HG03060 (cell line): ENCODE results near the gene SUCO.
A peak's percentile ranks its signal among the peaks of the same experiment; 100 is the strongest.
"Not testable (repeated sequence)": the region's sequence is repeated elsewhere in the genome, so short reads cannot be mapped to it uniquely, and the experiment has no call there.

ENCODE experiments used
- ATAC-seq: cut with Tn5 transposase; IDR thresholded peaks from one replicate; pipeline ENCODE4 v1.9.1; 2021; ENCODE audit warnings: low read depth, moderate number of reproducible peaks; ENCODE audit not compliant: unreplicated experiment

Gene SUCO, protein sequence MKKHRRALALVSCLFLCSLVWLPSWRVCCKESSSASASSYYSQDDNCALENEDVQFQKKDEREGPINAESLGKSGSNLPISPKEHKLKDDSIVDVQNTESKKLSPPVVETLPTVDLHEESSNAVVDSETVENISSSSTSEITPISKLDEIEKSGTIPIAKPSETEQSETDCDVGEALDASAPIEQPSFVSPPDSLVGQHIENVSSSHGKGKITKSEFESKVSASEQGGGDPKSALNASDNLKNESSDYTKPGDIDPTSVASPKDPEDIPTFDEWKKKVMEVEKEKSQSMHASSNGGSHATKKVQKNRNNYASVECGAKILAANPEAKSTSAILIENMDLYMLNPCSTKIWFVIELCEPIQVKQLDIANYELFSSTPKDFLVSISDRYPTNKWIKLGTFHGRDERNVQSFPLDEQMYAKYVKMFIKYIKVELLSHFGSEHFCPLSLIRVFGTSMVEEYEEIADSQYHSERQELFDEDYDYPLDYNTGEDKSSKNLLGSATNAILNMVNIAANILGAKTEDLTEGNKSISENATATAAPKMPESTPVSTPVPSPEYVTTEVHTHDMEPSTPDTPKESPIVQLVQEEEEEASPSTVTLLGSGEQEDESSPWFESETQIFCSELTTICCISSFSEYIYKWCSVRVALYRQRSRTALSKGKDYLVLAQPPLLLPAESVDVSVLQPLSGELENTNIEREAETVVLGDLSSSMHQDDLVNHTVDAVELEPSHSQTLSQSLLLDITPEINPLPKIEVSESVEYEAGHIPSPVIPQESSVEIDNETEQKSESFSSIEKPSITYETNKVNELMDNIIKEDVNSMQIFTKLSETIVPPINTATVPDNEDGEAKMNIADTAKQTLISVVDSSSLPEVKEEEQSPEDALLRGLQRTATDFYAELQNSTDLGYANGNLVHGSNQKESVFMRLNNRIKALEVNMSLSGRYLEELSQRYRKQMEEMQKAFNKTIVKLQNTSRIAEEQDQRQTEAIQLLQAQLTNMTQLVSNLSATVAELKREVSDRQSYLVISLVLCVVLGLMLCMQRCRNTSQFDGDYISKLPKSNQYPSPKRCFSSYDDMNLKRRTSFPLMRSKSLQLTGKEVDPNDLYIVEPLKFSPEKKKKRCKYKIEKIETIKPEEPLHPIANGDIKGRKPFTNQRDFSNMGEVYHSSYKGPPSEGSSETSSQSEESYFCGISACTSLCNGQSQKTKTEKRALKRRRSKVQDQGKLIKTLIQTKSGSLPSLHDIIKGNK (N-terminal part only)

DNA sequence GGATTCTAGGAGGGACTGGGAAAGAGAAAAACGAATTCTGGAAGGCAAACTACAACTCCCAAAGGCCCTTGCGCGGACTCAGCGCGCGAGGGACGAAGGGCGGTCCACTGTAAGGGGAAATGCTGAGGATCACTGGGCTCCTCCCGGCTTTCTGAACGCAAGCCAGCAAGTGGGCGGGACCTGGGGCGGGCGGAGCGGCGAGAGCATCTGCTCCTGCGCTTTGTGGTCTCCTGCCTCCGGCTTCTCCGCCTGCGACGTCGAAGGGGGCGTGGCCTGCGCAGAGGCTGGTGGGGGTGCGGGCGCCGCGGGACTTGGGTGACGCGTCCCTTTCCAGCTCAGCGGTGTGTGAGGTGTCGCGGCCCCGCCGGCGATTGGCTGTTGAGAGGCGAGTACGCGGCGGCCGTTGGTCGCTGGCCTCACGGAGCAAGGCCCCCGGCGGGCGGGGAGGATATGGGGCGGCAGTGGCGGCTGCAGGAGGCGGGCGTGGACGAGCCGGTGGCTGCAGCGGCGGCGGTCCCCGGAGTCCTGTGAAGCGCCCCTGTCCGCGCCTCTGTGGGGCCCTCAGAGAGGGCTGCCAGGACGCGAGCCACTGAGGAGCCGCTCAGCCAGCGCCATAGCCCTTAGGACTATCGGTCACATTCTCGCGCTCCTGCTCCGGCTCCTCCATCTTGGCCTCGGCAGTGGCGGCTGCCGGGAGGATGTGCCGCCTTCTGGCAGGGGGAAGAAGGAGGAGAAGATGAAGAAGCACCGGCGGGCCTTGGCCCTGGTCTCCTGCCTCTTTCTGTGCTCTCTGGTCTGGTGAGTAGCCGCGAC lies at the start of gene SUCO:
TSS of gene SUCO (plus strand) at position 451 of the 813 bp plus-strand sequence. CDS start at position 737, 286 bp downstream.
- peak; percentile 56 for ATAC-seq

DNA sequence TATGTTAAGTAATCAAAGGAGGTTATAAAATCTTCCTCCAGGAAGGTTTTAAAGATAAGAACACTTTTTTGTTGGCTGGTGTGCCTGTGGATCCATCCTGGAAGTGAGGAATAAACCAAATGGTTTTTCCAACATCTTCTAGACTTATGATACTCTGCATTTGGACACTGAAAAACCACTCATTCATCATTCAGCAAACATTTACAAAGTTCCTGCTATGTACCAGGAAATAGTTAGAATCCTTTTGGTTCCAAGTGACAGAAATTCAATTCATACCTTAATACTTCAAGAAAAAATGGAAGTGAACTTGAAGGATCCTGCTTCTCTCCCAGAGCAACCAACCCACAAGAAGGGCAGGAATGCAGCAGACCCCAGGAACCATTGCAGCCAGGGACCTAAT lies 49.5 kb upstream of the SUCO start:
- no peak for ATAC-seq

DNA sequence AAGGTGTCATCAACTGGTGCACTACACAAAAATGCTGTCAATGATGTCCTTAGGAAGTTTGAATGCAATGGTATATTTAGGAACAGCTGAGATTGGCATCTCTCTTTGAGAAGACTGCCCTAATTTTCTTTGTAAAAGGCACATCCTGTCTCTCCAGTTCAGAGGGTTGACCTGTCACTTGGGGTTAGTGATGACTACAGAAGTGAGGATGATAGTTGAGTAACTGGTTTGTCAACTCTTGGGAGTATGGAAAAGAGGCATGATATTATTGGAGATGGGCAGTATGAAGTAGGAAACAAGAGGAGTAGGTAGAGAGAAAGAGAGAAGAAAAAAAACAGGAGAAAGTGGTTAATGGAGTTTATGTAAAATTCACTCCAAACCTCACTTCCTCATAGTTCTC lies 48.7 kb upstream of the SUCO start:
- ATAC-seq = no peak

DNA sequence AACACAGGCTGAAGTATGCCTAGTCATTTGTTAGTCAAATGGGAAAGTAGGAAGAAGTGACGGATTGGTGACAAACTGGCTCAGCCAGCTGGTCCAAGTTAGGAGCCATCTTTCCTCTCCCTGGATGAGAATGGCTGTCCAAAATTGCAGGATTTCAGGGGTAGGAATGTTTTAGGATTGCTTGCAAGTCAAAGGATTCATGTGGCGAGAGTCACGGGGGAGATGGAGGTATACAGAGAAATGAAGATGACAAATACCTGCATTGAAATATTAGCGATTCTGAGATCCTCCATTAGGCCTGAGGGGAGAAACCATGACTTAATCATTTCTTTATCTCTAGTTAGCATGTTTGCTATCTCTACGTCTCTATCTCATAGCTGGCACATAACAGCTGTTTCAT lies 47.3 kb upstream of the SUCO start:
- ATAC-seq = no peak

DNA sequence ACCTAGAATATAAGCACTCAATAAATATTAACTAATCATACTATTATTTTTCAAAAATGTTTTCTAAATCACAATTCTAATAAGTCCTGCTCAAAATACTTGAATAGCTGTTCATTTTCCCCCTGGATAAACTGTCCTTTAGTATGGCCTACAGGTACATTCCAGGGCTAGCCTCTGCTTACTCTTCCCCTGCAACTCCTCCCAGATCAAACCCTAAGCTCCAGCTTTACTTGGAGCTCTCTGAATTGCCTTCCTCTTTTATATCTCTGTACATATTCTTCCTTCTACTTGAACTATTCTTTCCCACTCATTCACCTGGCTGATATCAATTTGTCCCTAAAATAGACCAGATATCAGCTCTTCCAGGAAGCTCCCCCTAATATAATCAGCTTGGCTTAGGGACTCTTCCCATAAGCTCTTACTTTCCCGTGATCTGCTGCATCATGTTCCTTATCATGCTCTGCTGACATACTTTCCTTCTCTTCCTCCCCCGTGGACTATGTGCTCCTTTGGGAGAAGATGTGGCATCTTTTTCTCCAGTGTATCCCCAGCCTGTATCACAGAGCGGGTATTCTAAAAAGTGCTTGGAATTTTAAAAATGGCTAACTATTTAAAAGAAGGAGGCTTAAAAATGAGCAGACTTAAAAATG lies 46.0 kb upstream of the SUCO start:
- ATAC-seq = no peak

DNA sequence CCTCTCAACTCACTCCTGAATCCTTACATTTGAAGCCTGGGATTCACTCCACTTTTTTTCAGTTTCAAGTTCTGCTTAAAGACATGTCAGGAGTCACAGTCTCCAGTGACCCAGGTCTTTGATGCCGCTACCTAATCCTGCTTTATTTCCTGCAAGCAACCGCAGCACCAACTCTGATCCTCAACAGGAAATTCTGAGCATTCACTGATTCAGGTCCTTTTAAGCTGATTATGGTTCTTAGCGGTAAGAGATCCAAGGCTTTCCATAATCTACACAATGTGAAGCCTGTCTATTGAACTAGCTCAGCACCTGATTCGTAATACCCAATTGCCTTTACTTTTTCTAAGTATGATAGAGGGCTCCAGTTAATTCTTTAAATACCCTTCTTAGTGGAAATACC lies 45.4 kb upstream of the SUCO start:
- no peak for ATAC-seq

DNA sequence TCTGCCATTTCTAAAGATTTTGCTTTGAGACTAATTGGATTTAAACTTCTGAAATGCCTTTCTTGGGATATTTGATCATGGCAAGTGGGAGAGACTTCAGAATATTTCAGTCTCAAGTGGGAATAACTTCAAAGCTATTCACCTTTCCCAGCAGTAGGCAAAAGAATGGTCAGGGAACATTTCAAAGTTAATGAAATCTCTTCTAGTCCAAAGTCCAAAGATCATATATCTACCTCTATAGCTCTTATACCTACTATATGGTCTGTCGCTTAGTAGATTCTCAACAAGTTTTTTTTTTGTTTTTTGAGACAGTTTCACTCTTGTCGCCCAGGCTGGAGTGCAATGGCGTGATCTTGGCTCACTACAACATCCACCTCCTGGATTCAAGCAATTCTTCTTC lies 44.6 kb upstream of the SUCO start:
- no peak for ATAC-seq

DNA sequence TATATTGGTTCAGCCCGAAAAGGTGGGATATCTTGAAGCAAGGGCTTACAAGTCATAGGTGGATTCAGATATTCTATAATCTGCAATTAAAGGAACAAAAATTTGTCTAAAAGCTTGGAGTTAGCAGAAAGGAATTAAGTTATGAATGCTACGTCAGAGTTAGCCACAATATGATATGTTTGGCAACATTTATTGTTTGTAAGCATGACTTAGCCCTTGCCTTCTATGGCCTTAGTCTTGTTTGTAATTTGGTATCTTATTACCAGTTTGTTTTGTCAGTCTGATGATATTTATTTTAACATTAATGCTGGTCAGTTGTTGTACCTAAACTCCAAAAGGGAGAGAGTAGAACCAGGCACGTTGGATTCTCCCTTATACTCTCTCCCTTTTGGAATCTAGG lies 43.1 kb upstream of the SUCO start:
- ATAC-seq = no peak

DNA sequence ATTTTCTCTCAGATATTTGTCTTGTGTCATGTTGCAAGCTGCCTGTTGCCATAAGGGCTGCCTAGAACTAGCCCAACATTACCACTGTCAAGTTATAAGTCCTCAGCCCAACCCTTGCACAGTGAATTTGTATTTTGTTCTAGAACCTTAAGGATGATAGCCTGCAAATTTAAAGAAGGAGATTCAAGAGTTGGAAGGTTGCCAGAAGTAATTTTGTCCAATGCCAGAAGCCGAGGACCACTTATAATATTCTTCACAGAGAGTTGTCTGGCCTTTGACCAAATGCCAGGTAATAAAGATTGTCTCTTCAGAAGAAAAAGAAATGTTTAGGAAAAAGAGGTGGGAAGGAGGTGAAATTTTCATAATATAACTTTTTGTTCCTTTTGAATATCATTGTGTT lies 40.5 kb upstream of the SUCO start:
- no peak for ATAC-seq

DNA sequence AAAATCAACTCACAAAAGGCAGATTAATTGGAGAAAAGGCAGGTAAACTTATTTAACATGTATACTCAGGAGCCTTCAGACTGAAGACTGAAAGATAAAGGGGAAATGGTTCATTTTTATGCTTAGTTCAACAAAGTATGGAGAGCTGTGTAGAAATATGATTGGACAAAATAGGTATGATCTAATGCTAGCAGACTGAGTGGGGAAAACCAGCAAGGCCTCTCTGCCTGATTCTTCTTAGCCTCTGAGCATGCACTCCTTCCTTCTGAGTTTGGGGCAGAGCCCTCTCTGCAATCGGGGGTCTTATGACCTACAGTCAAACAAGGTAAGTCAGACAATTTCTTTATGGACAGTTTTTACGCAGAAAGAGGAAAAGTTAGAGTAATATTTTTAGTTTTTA lies 38.8 kb upstream of the SUCO start:
- ATAC-seq = no peak

DNA sequence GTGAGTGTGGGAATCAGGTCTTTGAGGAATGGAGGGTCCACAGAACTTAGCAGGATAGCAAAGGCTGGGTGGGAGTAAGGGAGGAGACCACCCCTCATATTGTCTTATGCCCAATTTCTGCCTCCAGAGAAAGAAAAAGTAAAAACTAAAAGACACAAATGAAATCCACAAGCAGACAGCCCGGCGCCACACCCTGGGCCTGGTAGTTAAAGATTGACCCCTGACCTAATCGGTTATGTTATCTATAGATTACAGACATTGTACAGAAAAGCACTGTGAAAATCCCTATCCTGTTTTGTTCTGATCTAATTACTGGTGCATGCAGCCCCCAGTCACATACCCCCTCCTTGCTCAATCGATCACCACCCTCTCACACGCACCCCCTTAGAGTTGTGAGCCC lies 36.8 kb upstream of the SUCO start:
- not testable (repeated sequence) for ATAC-seq

DNA sequence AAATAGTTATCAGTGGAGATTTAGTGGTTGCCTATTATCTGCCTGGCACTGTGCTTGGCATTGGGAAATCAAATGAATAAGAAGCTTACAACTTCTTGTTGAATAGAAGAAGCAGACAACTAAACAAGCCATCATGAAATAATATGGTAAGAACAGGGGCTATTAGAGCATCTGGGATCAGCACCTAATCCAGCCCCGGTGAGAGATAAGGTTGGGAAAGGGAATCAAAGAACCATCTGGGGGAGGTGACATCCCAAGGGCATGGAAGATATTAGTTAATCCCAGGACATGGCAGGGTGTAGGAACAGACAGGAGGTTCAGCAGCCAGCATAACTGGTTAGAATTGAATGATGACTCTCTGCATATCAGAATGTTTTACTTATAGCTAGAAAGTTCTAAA lies 36.3 kb upstream of the SUCO start:
- ATAC-seq = no peak

DNA sequence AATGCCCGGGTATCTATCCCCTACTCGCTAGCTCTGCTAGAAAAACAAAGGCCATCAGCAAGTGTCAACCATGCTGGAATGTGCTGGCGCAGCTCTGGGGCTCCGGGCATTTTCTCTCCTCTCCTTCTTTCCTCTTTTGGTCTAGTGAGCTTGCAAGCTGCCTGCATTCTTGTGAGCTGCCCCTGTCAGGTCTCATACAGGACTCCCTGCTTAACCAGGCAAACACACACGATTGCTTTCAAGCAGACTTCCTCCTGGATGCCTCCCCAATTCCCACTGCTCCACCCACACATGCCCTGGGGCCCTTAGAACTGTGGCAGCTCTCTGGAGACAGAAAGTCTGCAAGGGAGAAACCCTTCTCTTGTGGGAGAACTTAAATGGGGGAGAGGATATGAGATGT lies 35.7 kb upstream of the SUCO start:
- ATAC-seq = no peak

DNA sequence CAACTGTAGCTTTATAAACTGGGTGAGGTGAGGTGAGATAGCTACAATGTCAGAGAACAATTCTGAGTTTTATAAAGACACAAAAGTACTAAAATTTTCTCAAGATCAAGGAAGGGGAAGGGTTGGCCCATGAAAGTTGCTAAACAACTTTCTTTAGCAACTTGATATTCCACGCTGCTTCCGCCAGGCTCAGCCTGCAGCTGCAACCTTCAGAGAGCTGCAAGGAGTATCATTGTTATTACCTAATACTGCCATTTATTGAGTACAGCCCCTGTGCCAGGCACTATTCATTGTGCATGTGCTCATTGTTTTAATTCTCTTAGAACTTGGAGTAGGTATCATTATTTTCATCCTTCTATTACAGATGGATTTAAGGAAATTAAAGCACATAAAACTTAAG lies 34.1 kb upstream of the SUCO start:
- no peak for ATAC-seq

DNA sequence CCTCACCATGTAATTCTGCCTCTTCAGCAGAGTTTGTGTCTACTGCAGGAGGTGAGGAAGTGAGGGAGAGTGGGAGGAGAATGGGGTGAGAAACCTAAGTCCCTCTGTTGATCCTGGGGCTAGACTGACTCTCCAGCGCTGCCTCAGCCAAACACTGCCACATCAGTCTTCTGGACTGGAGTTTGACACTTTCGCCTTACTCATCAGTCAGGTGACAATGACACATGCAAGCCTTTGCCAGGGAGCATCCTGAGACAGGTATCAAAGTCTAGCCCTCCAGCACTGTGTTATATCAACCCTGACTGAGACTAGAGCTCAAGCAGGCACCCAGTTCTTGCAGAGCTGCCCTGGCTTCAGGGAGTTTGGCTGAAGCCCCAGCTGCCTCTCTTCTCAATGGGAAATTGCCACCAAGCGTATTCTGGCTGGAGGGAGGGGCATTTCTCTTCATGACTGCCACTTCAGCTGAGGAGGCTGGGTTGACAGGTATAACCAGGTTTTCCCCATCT lies 33.3 kb upstream of the SUCO start:
- no peak for ATAC-seq

DNA sequence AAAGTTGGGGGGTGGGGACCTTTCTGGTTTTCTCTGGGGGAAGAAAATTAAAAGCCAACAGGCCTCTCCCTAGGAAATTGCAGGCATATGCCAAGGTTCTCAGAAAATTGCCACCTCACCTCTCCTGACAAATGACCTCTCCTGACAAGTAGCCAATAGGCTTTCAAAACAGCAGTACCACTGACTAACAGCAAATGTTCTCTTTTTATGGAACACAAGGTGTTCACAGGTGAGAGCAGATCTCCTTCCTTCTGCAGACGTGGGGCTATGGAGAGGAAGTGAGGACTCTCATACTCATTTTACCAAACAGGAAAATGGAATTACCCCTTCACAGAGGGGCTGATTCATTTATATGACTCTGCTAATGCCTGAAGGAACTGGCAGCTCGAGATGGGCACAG lies 32.7 kb upstream of the SUCO start:
- ATAC-seq = no peak

DNA sequence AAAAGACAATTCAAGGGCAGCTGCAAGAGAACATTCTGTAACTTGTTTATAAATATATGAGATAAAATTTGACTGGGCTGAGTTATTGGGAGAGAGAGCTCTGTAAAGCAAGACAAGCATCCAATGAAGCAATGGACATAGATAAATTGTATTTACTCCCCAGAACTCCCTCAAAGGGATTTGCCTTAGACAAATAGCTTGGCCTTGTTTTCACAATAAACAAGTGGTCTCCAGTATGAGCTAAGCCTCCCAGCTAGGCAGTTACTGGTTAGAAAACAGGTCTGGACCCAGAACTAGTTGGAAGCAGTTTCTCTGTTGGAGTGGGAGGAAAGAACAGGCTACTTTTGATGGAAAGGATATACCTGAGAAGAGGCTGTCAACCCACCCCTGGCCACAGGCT lies 25.2 kb upstream of the SUCO start:
- no peak for ATAC-seq

DNA sequence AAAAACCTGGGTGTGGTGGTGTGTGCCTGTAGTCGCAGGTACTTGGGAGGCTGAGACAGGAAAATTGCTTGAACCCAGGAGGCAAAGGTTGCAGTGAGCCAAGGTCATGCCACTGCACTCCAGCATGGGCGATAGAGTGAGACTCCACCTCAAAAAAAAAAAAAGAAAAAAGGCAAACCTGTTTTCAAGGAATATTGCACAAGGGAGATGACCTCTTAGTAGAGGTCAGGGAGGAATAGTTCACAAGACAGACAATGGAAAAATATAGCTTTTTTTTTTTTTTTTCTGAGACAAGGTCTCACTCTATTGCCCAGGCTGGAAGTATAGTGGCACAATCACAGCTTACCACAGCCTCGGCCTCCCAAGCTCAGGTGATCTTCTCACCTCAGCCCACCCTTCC lies 22.5 kb upstream of the SUCO start:
- ATAC-seq = no peak

DNA sequence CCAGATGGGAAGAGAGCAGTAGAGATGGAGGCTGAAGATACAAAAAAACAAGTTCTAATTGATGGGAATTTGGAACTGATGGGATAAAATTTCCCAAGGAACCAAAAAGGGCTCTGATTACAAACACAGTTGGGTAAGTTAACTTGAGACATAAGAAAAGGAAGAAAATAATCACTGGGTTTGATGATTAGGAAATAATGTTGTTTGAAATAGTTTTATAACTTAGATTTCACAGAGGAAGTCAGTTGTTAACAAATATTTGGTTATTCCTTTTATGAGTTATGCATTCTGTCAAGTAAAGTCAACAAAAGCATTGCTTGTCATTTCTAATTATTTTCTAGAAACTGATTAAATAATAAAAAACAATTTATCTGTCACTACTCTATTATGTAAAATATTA lies 20.4 kb upstream of the SUCO start:
- no peak for ATAC-seq

DNA sequence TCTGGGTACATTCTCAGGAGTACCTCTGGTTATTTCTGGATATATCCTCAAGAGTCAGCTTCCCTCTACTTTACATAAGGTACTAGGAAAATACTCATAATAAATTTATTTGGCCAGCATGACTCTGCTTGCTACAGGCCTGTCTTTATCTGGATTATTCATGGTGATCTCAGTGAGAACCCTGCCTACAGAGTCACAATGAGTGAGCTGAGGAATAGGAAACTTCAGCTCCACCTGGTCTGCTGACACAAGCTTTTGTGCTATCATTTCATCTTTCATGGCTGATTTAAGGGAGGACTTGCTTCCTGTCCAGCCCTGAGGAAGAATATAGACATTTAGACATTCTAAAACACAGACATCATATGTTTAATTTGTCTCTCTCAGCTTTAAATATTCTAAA lies 19.5 kb upstream of the SUCO start:
- no peak for ATAC-seq
